Pancreas (tissue), 10 donors: Measurements from ENCODE around the gene KRTAP13-1. TPM values are rescaled to one million over a fixed set of nuclear protein-coding genes. Genes with fewer than 3 reads are reported as not detected.

ENCODE experiments used
- ATAC-seq, 4 donors: fragments of 200-7000 bp; cut with Tn5 transposase; one replicate each; pipeline versions ENCODE4 v1.8.0 to v1.9.1; 2020; ENCODE audit warnings: mild to moderate bottlenecking in 4 of 4, moderate library complexity in 4 of 4
- DNase-seq, 6 donors: peaks; one replicate each; pipeline ENCODE4 v3.0.0-alpha.2; 2020
- FAIRE-seq: peaks from 2 replicates; lab custom pipeline; 2012; peaks lifted over from hg19 to GRCh38; lab: Jason Lieb, UNC
- H3K27ac ChIP-seq, 4 donors: fragments of 200-600 bp; sonication (generic); 1 replicate in 3 of 4; 2 replicates in 1 of 4; pipeline versions ENCODE4 v1.5.0 to v1.8.0; 2020
- H3K27me3 ChIP-seq, 4 donors: fragments of 200-600 bp; one replicate each; pipeline ENCODE4 v1.8.0; 2021
- H3K36me3 ChIP-seq, 3 donors: fragments of 200-600 bp; sonication (generic) in 1 of 3; one replicate each; pipeline versions ENCODE4 v1.5.0 to v1.8.0; 2020 to 2021
- H3K4me1 ChIP-seq, 3 donors: fragments of 200-600 bp; one replicate each; pipeline ENCODE4 v1.8.0; 2021
- H3K4me3 ChIP-seq, 4 donors: fragments of 200-600 bp; sonication (generic) in 2 of 4; one replicate each; pipeline versions ENCODE4 v1.5.0 to v1.8.0; 2020 to 2021
- H3K9me3 ChIP-seq, 4 donors: fragments of 200-600 bp; one replicate each; pipeline ENCODE4 v1.8.0; 2021
- WGBS, 2 donors: extraction: QIAGEN DNeasy Blood & Tissue Kit; methylation state at CpG; one replicate each; pipeline ENCODE4 v1.1.7; 2013; 5-methylcytosine and 5-hydroxymethylcytosine counted together
- intact Hi-C, 3 donors: fragments of 100-400 bp; cut with DNase I; formaldehyde crosslinking; loops; one replicate each; pipeline versions ENCODE4 v1.11.1 to v1.14.2; 2022
- polyA plus RNA-seq, 2 donors: library from polyadenylated mRNA; stranded (reverse); fragments of 200-250 nt; gene quantifications; one replicate each; pipeline ENCODE4 v1.2.3, GENCODE V29; 2013
- total RNA-seq, 6 donors: library from RNA; stranded (reverse); fragmentation: NEBNext Ultra II Directional in 4 of 6; extraction: Animal tissue kit (Norgen Biotek cat#: 25700) in 4 of 6; gene quantifications; one replicate each; pipeline versions ENCODE4 v1.2.1 to v1.2.4, GENCODE V29; 2021 to 2023
- TF ChIP-seq, protein P1 (sequence below), 4 donors: fragments of 200-600 bp; sonication (generic) in 3 of 4; IDR thresholded peaks; one replicate each; pipeline versions ENCODE4 v1.5.0 to v1.8.0; 2021; ENCODE audit warnings: antibody characterized with exemption in 4 of 4
- donor health status: healthy with polysubstance abuse.
- donor health status: DM: no; HTN: no; CAD: no; lungs with moderate emphysema.
- donor health status: DM: no; HTN: no; CAD: no.
- donor health status: control.
- donor health status: control.
- donor health status: Bipolar disorder and iron deficiency.
- donor health status: DM: yes; HTN: yes; CAD: no.
- donor health status: DM: no; HTN: no; CAD: no.
- donor health status: DM: no; HTN: no; CAD: no.
- donor health status: DM: yes; HTN: yes; CAD: no.

Gene KRTAP13-1
- total and polyA plus RNA-seq, 8 donors = not detected

DNA sequence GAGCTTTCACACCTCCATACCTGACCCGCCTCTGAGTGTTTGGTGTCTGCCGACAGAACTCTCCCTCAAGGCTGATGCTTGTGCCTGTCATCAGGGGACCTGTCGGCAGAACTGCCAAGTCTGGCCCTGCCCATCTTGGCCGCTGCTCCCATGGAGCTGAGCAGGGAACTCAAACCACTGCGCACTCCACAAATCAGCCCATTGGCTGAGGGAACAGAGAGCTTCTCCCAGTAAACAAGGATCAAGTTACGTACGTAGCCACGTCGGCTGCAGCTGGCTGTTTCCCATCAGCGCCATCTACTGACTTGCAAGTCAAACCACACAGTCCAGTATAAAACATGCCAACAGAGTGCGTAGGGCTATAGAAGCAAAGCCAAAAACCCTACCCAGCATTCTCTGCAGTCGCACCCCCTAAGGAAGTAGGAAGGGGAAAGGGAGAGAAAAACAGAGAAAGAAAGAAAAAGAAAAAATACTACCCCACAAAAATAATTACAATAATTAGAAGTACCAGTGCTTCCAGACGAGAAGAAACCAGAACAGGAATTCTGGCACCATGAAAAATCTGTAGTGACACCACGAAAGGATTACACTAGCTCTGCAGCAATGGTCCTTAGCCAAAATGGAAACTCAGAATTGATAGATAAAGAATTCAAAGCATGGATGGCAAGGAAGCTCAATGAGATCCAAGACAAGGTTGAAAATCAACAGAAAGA, 13.1 kb downstream of the KRTAP13-1 start:
- Histone ChIP-seq H3K4me3 (peak overlapping the region in 1 of 4 donors; percentile 5), H3K27ac (no peak overlapping the region), H3K27me3 (peaks cover 0 to 5% (median 2%) of the 10 kb centered on the region in 4 donors), H3K36me3 (no peaks in the 10 kb centered on the region), H3K9me3 (no peaks in the 10 kb centered on the region), H3K4me1 (no peaks in the 10 kb centered on the region)
- FAIRE-seq = no peak
- peak; percentile 71 to 90 (median 82) for DNase-seq
- WGBS, 2 donors = 14 to 16% methylated on average over 14 of the region's 14 CpGs
- TF ChIP-seq, protein P1, sequence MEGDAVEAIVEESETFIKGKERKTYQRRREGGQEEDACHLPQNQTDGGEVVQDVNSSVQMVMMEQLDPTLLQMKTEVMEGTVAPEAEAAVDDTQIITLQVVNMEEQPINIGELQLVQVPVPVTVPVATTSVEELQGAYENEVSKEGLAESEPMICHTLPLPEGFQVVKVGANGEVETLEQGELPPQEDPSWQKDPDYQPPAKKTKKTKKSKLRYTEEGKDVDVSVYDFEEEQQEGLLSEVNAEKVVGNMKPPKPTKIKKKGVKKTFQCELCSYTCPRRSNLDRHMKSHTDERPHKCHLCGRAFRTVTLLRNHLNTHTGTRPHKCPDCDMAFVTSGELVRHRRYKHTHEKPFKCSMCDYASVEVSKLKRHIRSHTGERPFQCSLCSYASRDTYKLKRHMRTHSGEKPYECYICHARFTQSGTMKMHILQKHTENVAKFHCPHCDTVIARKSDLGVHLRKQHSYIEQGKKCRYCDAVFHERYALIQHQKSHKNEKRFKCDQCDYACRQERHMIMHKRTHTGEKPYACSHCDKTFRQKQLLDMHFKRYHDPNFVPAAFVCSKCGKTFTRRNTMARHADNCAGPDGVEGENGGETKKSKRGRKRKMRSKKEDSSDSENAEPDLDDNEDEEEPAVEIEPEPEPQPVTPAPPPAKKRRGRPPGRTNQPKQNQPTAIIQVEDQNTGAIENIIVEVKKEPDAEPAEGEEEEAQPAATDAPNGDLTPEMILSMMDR (IDR thresholded peaks at IDR 0.05) = peak in 2 of 4 donors; percentile 17 to 24
- intact Hi-C loops = no loop called here
- peak; percentile 96 to 100 (median 98) for ATAC-seq

DNA sequence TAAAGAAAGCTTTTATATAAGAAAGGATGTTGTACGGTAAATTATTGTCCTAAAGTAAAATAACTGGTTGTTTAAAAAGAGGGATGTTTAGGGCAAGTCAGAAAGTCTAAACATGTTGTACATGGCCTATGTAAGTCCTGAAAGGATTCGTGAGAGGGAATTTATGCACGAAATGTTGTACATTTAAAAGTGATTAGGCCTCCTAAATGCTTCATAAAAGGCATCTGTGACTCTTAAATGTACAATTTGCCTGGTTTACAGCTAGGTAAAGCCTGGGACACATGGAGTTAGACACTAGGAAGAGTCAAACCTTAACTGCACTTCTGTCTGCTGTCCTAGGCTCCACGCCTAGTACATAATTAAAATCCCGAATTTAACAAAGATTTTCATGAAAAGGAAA, 20.2 kb downstream of the KRTAP13-1 start:
- Histone ChIP-seq H3K27me3 (peaks cover 0 to 5% (median 0%) of the 10 kb centered on the region in 4 donors), H3K4me3 (no peak overlapping the region), H3K9me3 (no peaks in the 10 kb centered on the region), H3K36me3 (no peaks in the 10 kb centered on the region), H3K4me1 (no peaks in the 10 kb centered on the region), H3K27ac (no peak overlapping the region)
- DNase-seq (no peak), FAIRE-seq (no peak), ATAC-seq (no peak)
- TF ChIP-seq, protein P1 (IDR thresholded peaks at IDR 0.05) = no peak
- intact Hi-C loops = no loop called here
- 62 to 70% methylated on average over 5 of the region's 5 CpGs for WGBS, 2 donors

DNA sequence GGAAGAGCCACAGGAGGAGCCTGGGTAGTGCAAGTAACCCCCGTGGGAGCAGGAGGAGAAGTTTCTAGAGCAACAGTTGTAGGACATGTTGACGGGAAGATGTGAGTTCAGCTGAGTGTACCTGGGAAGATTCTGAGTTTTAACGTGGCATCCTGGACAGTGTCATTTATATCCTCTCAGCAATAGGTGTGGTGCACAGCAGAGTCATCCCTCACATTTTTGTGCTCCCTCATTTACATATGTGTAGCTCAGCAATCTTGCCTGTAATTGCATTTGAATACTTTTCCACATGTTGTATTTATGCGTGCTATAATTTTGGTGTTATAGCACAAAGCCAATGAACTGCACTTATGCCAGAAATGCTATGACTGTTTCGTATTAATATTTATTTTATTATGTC, 30.0 kb downstream of the KRTAP13-1 start, which contains the start of gene KRTAP13-3:
Gene KRTAP13-3, minus strand, starts transcription at position 101 of the 400 bp plus-strand sequence. Its CDS starts 14 bp downstream, at position 87.
- TF ChIP-seq, protein P1 (IDR thresholded peaks at IDR 0.05) = no peak
- H3K4me1 ChIP-seq = no peaks in the 10 kb centered on the region
- ATAC-seq = no peak
- DNase-seq = no peak
- no peak within 1 kb of the TSS for H3K4me3 ChIP-seq
- H3K27ac ChIP-seq = no peak within 1 kb of the TSS
- no peak for FAIRE-seq
- no peaks in the 10 kb centered on the region for H3K9me3 ChIP-seq
- intact Hi-C loops = no loop called here
- H3K36me3 ChIP-seq = no peaks in the 10 kb centered on the region
- H3K27me3 ChIP-seq = no peaks in the 10 kb centered on the region
- 65 to 70% methylated on average over 5 of the region's 5 CpGs for WGBS, 2 donors

DNA sequence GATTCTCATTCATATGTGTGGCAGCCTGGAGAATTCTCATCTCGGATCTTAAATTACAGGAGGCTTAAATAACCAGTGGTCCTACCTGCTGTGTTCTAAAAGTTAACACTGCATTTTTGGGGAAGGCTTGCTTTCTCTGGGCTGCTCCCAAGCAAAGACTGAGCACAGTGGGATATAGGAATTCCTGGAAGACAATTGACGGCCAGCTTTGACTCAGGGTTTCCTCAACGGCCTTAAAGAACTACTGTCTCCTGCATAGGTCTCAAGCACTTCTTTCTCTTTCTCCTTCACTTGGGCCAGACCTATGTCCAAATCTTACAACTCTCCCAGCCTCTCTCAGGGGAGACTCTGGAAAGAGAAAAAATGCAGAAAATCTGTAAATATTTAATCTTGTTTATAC, 30.9 kb downstream of the KRTAP13-1 start:
- FAIRE-seq (no peak), ATAC-seq (no peak), DNase-seq (no peak)
- H3K4me1 ChIP-seq = no peaks in the 10 kb centered on the region
- WGBS, 2 donors = 44 to 45% methylated on average over 3 of the region's 3 CpGs
- no peaks in the 10 kb centered on the region for H3K9me3 ChIP-seq
- H3K27me3 ChIP-seq = no peaks in the 10 kb centered on the region
- intact Hi-C loops = no loop called here
- TF ChIP-seq, protein P1 (IDR thresholded peaks at IDR 0.05) = no peak
- no peak overlapping the region for H3K27ac ChIP-seq
- H3K4me3 ChIP-seq = no peak overlapping the region
- no peaks in the 10 kb centered on the region for H3K36me3 ChIP-seq

DNA sequence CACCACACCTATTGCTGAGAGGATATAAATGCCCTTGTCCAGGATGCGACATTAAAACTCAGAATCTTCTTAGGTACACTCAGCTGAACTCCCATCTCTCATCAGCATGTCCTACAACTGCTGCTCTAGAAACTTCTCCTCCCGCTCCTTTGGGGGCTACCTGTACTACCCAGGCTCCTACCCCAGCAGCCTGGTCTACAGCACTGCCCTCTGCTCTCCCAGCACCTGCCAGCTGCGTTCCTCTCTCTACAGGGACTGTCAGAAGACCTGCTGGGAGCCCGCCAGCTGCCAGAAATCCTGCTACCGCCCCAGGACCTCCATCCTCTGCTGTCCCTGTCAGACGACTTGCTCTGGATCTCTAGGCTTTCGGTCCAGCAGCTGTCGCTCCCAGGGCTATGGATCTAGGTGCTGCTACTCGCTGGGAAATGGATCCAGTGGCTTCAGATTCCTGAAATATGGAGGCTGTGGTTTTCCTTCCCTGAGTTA, 34.4 kb downstream of the KRTAP13-1 start, which contains the start of gene KRTAP13-4:
Gene KRTAP13-4, plus strand, starts transcription at position 51 of the 486 bp plus-strand sequence. Its CDS starts 56 bp downstream, at position 107.
- H3K27ac ChIP-seq = no peak within 1 kb of the TSS
- FAIRE-seq (no peak), DNase-seq (peak in 1 of 6 donors; percentile 25), ATAC-seq (no peak)
- H3K4me1 ChIP-seq = no peaks in the 10 kb centered on the region
- intact Hi-C loops = no loop called here
- TF ChIP-seq, protein P1 (IDR thresholded peaks at IDR 0.05) = no peak
- H3K36me3 ChIP-seq = no peaks in the 10 kb centered on the region
- H3K4me3 ChIP-seq = no peak within 1 kb of the TSS
- H3K27me3 ChIP-seq = no peaks in the 10 kb centered on the region
- no peaks in the 10 kb centered on the region for H3K9me3 ChIP-seq
- 59 to 75% methylated on average over 9 of the region's 9 CpGs for WGBS, 2 donors
